Psoas muscle (tissue), 8 donors: ENCODE results near the gene MRPS22. TPM values are rescaled to one million over a fixed set of nuclear protein-coding genes. Genes with fewer than 3 reads are reported as not detected.

Source experiments
- ATAC-seq, 4 donors: fragments of 200-7000 bp; cut with Tn5 transposase; one replicate each; pipeline ENCODE4 v1.9.1; 2020; ENCODE audit warnings: moderate library complexity in 3 of 4, mild to moderate bottlenecking in 2 of 4
- DNase-seq, 2 donors: peaks; one replicate each; pipeline ENCODE4 v3.0.0-alpha.2; 2020
- H3K27ac ChIP-seq: fragments of 200-600 bp; one replicate; pipeline ENCODE4 v1.8.0; 2022
- H3K27me3 ChIP-seq, 3 donors: fragments of 200-600 bp in 1 of 3; one replicate each; pipeline versions ENCODE4 v1.6.1 to v1.8.0; 2013 to 2022; ENCODE audit warnings: low read length in 2 of 3, mild to moderate bottlenecking in 2 of 3, moderate library complexity in 1 of 3; ENCODE audit not compliant: insufficient read depth in 3 of 3
- H3K36me3 ChIP-seq, 2 donors: fragments of 200-600 bp in 1 of 2; one replicate each; pipeline versions ENCODE4 v1.6.1 to v1.8.0; 2013 to 2022; ENCODE audit warnings: low read depth in 1 of 2, mild to moderate bottlenecking in 1 of 2, moderate library complexity in 1 of 2; ENCODE audit not compliant: insufficient read depth in 1 of 2
- H3K4me1 ChIP-seq: fragments of 200-600 bp; one replicate; pipeline ENCODE4 v1.8.0; 2022
- H3K4me3 ChIP-seq: fragments of 200-600 bp; one replicate; pipeline ENCODE4 v1.8.0; 2022; ENCODE audit warnings: mild to moderate bottlenecking
- H3K9me3 ChIP-seq: fragments of 200-600 bp; one replicate; pipeline ENCODE4 v1.8.0; 2022
- CTCF ChIP-seq: fragments of 200-600 bp; IDR thresholded peaks from one replicate; pipeline ENCODE4 v1.8.0; 2022; ENCODE audit warnings: antibody characterized with exemption
- WGBS, 3 donors: extraction: QIAGEN DNeasy Blood & Tissue Kit; methylation state at CpG; one replicate each; pipeline versions ENCODE4 v1.1.6 to v1.1.7; 2013; 5-methylcytosine and 5-hydroxymethylcytosine counted together
- intact Hi-C, 2 donors: fragments of 100-400 bp; cut with DNase I; formaldehyde crosslinking; loops; one replicate each; pipeline versions ENCODE4 v1.11.0 to v1.14.2; 2022
- polyA plus RNA-seq, 3 donors: library from polyadenylated mRNA; stranded (reverse); fragments of 200-250 nt; gene quantifications; one replicate each; pipeline ENCODE4 v1.2.3, GENCODE V29; 2013
- total RNA-seq, 4 donors: library from RNA; stranded (reverse); fragmentation: NEBNext Ultra II Directional in 2 of 4; extraction: Animal tissue kit (Norgen Biotek cat#: 25700) in 2 of 4; gene quantifications; one replicate each; pipeline versions ENCODE4 v1.2.1 to v1.2.4, GENCODE V29; 2021 to 2023
- donor health status: healthy with polysubstance abuse.
- donor health status: DM: no; HTN: no; CAD: no; lungs with moderate emphysema.
- donor health status: Bipolar disorder and iron deficiency.
- donor health status: healthy.
- donor health status: DM: yes; HTN: yes; CAD: no.
- donor health status: DM: no; HTN: no; CAD: no.
- donor health status: DM: no; HTN: no; CAD: no.
- donor health status: DM: yes; HTN: yes; CAD: no.

The MRPS22 gene
- total and polyA plus RNA-seq, 7 donors: 67.4 to 143 (median 97.9) TPM

GRCh38 chr3:139307072-139307491 is 36.7 kb upstream of the MRPS22 start:
- 88 to 94% (median 93%) methylated on average over 1 of the region's 1 CpG for WGBS, 3 donors
- no peak for TF ChIP-seq CTCF
- no peaks in the 10 kb centered on the region for H3K4me1 ChIP-seq
- intact Hi-C loops: no loop called here
- no peaks in the 10 kb centered on the region for H3K27me3 ChIP-seq
- no peak overlapping the region for H3K4me3 ChIP-seq
- H3K9me3 ChIP-seq: no peaks in the 10 kb centered on the region
- no peak overlapping the region for H3K27ac ChIP-seq
- ATAC-seq: no peak
- H3K36me3 ChIP-seq: no peaks in the 10 kb centered on the region
- DNase-seq: no peak

GRCh38 chr3:139307601-139308555 is 35.9 kb upstream of the MRPS22 start:
- no peaks in the 10 kb centered on the region for H3K27me3 ChIP-seq
- H3K4me3 ChIP-seq: no peak overlapping the region
- no peak for TF ChIP-seq CTCF
- no peak overlapping the region for H3K27ac ChIP-seq
- intact Hi-C loops: no loop called here
- 71 to 85% (median 80%) methylated on average over 6 of the region's 6 CpGs for WGBS, 3 donors
- H3K36me3 ChIP-seq: no peaks in the 10 kb centered on the region
- no peak for ATAC-seq
- no peaks in the 10 kb centered on the region for H3K9me3 ChIP-seq
- H3K4me1 ChIP-seq: no peaks in the 10 kb centered on the region
- DNase-seq: no peak

GRCh38 chr3:139308560-139308959 is 35.3 kb upstream of the MRPS22 start:
- H3K27ac ChIP-seq: no peak overlapping the region
- no peaks in the 10 kb centered on the region for H3K4me1 ChIP-seq
- peaks cover 0 to 3% (median 0%) of the 10 kb centered on the region in 3 donors for H3K27me3 ChIP-seq
- intact Hi-C loops: no loop called here
- H3K36me3 ChIP-seq: no peaks in the 10 kb centered on the region
- ATAC-seq (no peak), DNase-seq (no peak)
- H3K4me3 ChIP-seq: no peak overlapping the region
- H3K9me3 ChIP-seq: no peaks in the 10 kb centered on the region
- TF ChIP-seq CTCF: no peak
- 45 to 59% (median 55%) methylated on average over 4 of the region's 4 CpGs for WGBS, 3 donors

- TF ChIP-seq CTCF: no peak
- intact Hi-C loops: no loop called here
- DNase-seq (no peak), ATAC-seq (no peak)
- H3K4me1 ChIP-seq: no peaks in the 10 kb centered on the region
- H3K27ac ChIP-seq: no peak overlapping the region
- no peak overlapping the region for H3K4me3 ChIP-seq
- H3K36me3 ChIP-seq: no peaks in the 10 kb centered on the region
- H3K9me3 ChIP-seq: no peaks in the 10 kb centered on the region
- H3K27me3 ChIP-seq: peaks cover 0 to 4% (median 0%) of the 10 kb centered on the region in 3 donors
- 48 to 60% (median 49%) methylated on average over 2 of the region's 2 CpGs for WGBS, 3 donors
Measured at GRCh38 chr3:139309061-139309591, 34.7 kb upstream of the MRPS22 start.
